Naive thymus-derived CD8-positive, alpha-beta T cell (primary cell): ENCODE measurements around the gene LRRC49. TPM values are rescaled to one million over a fixed set of nuclear protein-coding genes. Genes with fewer than 3 reads are reported as not detected.
A peak's percentile ranks its signal among the peaks of the same experiment; 100 is the strongest.
"Not testable (repeated sequence)": the region's sequence is repeated elsewhere in the genome, so short reads cannot be mapped to it uniquely, and the experiment has no call there.

Source experiments
- ATAC-seq, 2 donors: fragments of 150-1000 bp; cut with Tn5 transposase in 1 of 2; sonication (Bioruptor Pico), chemical (Tn5 transposase) in 1 of 2; 1 replicate in 1 of 2; 2 replicates in 1 of 2; pipeline ENCODE4 v1.10.0; 2021; ENCODE audit warnings: mild to moderate bottlenecking in 2 of 2, moderate library complexity in 2 of 2
- POLR2A ChIA-PET: fragments of 350-600 bp; sonication (Branson Sonifier 250); formaldehyde crosslinking; loops from one replicate; lab custom pipeline; 2021; ENCODE audit warnings: antibody characterized with exemption; lab: Charles Lee
- DNase-seq, 10 donors: peaks; one replicate each; pipeline versions ENCODE4 v3.0.0 to v3.0.0-alpha.2; 2020 to 2022
- H3K27ac Mint-ChIP-seq, 10 donors: one replicate each; pipeline ENCODE4 v1.8.0; 2020 to 2022; ENCODE audit warnings: mild to moderate bottlenecking in 10 of 10, mixed read lengths in 10 of 10, moderate library complexity in 4 of 10, inconsistent platforms in 1 of 10
- H3K27me3 Mint-ChIP-seq, 5 donors: one replicate each; pipeline ENCODE4 v1.8.0; 2021 to 2022; ENCODE audit warnings: mixed read lengths in 5 of 5
- H3K36me3 Mint-ChIP-seq, 3 donors: one replicate each; pipeline ENCODE4 v1.8.0; 2020 to 2022; ENCODE audit warnings: mixed read lengths in 3 of 3, mild to moderate bottlenecking in 2 of 3, inconsistent platforms in 1 of 3
- H3K4me1 Mint-ChIP-seq, 4 donors: one replicate each; pipeline ENCODE4 v1.8.0; 2021 to 2022; ENCODE audit warnings: mixed read lengths in 4 of 4
- H3K4me3 Mint-ChIP-seq, 10 donors: one replicate each; pipeline ENCODE4 v1.8.0; 2020 to 2022; ENCODE audit warnings: mild to moderate bottlenecking in 10 of 10, mixed read lengths in 10 of 10, moderate library complexity in 6 of 10, inconsistent platforms in 1 of 10
- H3K9me3 Mint-ChIP-seq, 9 donors: one replicate each; pipeline ENCODE4 v1.8.0; 2020 to 2022; ENCODE audit warnings: mixed read lengths in 9 of 9, mild to moderate bottlenecking in 3 of 9, inconsistent platforms in 1 of 9, moderate library complexity in 1 of 9
- polyA plus RNA-seq, 3 donors: library from polyadenylated mRNA; unstranded; fragments of 300-500 nt; fragmentation: Illumina TruSeq; gene quantifications; one replicate each; pipeline ENCODE4 v1.2.3, GENCODE V29; 2021
- total RNA-seq, 8 experiments: library from RNA in 2 of 8; stranded (reverse) in 2 of 8; gene quantifications; one replicate each; pipeline ENCODE4 v1.2.3 and lab custom pipeline; 2021 to 2026

LRRC49 gene
- total and polyA plus RNA-seq, 5 experiments from 2014 or later: not detected

GRCh38 chr15:70916531-70916930, 23.9 kb downstream of the LRRC49 start:
- POLR2A ChIA-PET: no interaction called here
- H3K4me1 Mint-ChIP-seq: no peaks in the 10 kb centered on the region
- H3K4me3 Mint-ChIP-seq: no peak overlapping the region
- H3K27ac Mint-ChIP-seq: no peak overlapping the region
- ATAC-seq (no peak), DNase-seq (no peak)
- no peaks in the 10 kb centered on the region for H3K36me3 Mint-ChIP-seq
- H3K27me3 Mint-ChIP-seq: peaks cover 3 to 17% (median 11%) of the 10 kb centered on the region in 5 donors
- no peaks in the 10 kb centered on the region for H3K9me3 Mint-ChIP-seq

GRCh38 chr15:70917955-70918354, 25.3 kb downstream of the LRRC49 start:
- Mint-ChIP-seq H3K36me3 (peaks cover 0 to 6% (median 2%) of the 10 kb centered on the region in 3 donors), H3K27me3 (peaks cover 7 to 24% (median 17%) of the 10 kb centered on the region in 5 donors), H3K27ac (no peak overlapping the region), H3K9me3 (peaks cover 0 to 8% (median 5%) of the 10 kb centered on the region in 9 donors), H3K4me3 (no peak overlapping the region), H3K4me1 (no peaks in the 10 kb centered on the region)
- POLR2A ChIA-PET: no interaction called here
- DNase-seq (no peak), ATAC-seq (no peak)

- POLR2A ChIA-PET: no interaction called here
- peaks cover 0 to 6% (median 2%) of the 10 kb centered on the region in 3 donors for H3K36me3 Mint-ChIP-seq
- ATAC-seq: no peak
- no peak for DNase-seq
- H3K4me3 Mint-ChIP-seq: no peak overlapping the region
- H3K27ac Mint-ChIP-seq: no peak overlapping the region
- no peaks in the 10 kb centered on the region for H3K4me1 Mint-ChIP-seq
- peaks cover 0 to 8% (median 5%) of the 10 kb centered on the region in 9 donors for H3K9me3 Mint-ChIP-seq
- peaks cover 12 to 45% (median 18%) of the 10 kb centered on the region in 5 donors for H3K27me3 Mint-ChIP-seq
These were observed 28.5 kb downstream of the LRRC49 start for GRCh38 chr15:70920981-70921696.

GRCh38 chr15:70922119-70922518, 29.5 kb downstream of the LRRC49 start:
- Mint-ChIP-seq H3K9me3 (peaks cover 0 to 8% (median 5%) of the 10 kb centered on the region in 9 donors), H3K36me3 (peaks cover 0 to 6% (median 2%) of the 10 kb centered on the region in 3 donors), H3K27ac (no peak overlapping the region), H3K27me3 (peaks cover 10 to 52% (median 24%) of the 10 kb centered on the region in 5 donors), H3K4me3 (no peak overlapping the region), H3K4me1 (no peaks in the 10 kb centered on the region)
- POLR2A ChIA-PET: no interaction called here
- ATAC-seq: no peak
- DNase-seq: no peak

- H3K9me3 Mint-ChIP-seq: peaks cover 0 to 8% (median 5%) of the 10 kb centered on the region in 9 donors
- no peak overlapping the region for H3K4me3 Mint-ChIP-seq
- H3K27me3 Mint-ChIP-seq: peaks cover 13 to 57% (median 27%) of the 10 kb centered on the region in 5 donors
- POLR2A ChIA-PET: no interaction called here
- no peaks in the 10 kb centered on the region for H3K4me1 Mint-ChIP-seq
- DNase-seq: no peak
- no peak for ATAC-seq
- H3K36me3 Mint-ChIP-seq: peaks cover 0 to 6% (median 2%) of the 10 kb centered on the region in 3 donors
- H3K27ac Mint-ChIP-seq: no peak overlapping the region
These were observed 30.9 kb downstream of the LRRC49 start for GRCh38 chr15:70923311-70924080.

- ATAC-seq, H3K27ac Mint-ChIP-seq, H3K4me1 Mint-ChIP-seq, H3K9me3 Mint-ChIP-seq, H3K36me3 Mint-ChIP-seq, DNase-seq, H3K4me3 Mint-ChIP-seq, POLR2A ChIA-PET: not testable (repeated sequence)
- peaks cover 22 to 73% (median 30%) of the 10 kb centered on the region in 5 donors for H3K27me3 Mint-ChIP-seq
These were observed 34.3 kb downstream of the LRRC49 start for GRCh38 chr15:70926914-70927313.

GRCh38 chr15:70931821-70932220, 39.2 kb downstream of the LRRC49 start:
- no peak overlapping the region for H3K27ac Mint-ChIP-seq
- DNase-seq (no peak), ATAC-seq (no peak)
- H3K9me3 Mint-ChIP-seq: no peaks in the 10 kb centered on the region
- H3K27me3 Mint-ChIP-seq: peaks cover 17 to 60% (median 21%) of the 10 kb centered on the region in 5 donors
- no peak overlapping the region for H3K4me3 Mint-ChIP-seq
- no peaks in the 10 kb centered on the region for H3K4me1 Mint-ChIP-seq
- H3K36me3 Mint-ChIP-seq: peaks cover 0 to 3% (median 0%) of the 10 kb centered on the region in 3 donors
- POLR2A ChIA-PET: no interaction called here

GRCh38 chr15:70932397-70932796, 39.8 kb downstream of the LRRC49 start:
- Mint-ChIP-seq H3K36me3 (peaks cover 0 to 3% (median 0%) of the 10 kb centered on the region in 3 donors), H3K9me3 (no peaks in the 10 kb centered on the region), H3K27me3 (peaks cover 15 to 59% (median 21%) of the 10 kb centered on the region in 5 donors), H3K4me1 (no peaks in the 10 kb centered on the region), H3K27ac (no peak overlapping the region), H3K4me3 (no peak overlapping the region)
- DNase-seq (no peak), ATAC-seq (no peak)
- POLR2A ChIA-PET: no interaction called here

DNA sequence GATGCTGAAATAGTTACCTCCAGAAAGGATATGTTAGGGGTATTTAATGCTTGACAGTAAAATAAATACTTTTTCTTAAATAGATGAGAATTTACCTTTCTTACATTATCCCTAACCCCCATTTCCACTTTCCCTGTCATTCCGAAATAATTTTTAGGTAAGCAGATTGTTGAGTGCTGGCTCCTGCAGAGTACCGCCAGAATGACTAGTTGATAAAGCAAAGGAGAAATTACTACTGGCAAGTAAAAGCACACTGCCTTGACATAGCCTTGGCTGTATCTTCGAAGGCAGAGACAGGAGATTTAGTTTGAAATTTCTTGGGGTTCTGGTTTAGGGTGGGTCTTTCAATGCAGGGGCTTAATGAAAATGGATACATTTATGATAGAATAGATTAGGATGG, 40.8 kb downstream of the LRRC49 start:
- Mint-ChIP-seq H3K27ac (no peak overlapping the region), H3K9me3 (no peaks in the 10 kb centered on the region), H3K4me1 (no peaks in the 10 kb centered on the region), H3K27me3 (peaks cover 14 to 51% (median 21%) of the 10 kb centered on the region in 5 donors), H3K36me3 (peaks cover 0 to 3% (median 0%) of the 10 kb centered on the region in 3 donors), H3K4me3 (no peak overlapping the region)
- ATAC-seq: no peak
- POLR2A ChIA-PET: no interaction called here
- DNase-seq: no peak

DNA sequence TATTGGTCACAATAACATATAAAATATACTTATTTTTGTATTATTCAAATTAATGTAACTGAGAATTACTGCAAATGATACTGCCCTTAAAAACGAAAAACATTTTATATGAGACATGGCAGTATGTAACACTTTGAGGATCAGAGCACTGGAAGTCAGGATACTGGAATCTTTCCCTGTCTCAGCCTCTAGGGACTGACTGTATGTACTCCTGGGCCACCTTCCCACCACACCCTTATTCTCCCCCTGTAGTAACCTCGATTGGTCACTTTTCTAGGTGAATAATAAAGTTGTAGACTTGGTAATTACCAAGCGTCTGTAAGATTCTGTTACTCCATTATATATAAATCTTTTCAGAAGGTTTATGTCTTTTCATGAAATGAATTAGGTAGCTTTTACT, 43.0 kb downstream of the LRRC49 start:
- no peak for DNase-seq
- no peak overlapping the region for H3K4me3 Mint-ChIP-seq
- H3K27ac Mint-ChIP-seq: no peak overlapping the region
- peaks cover 1 to 29% (median 9%) of the 10 kb centered on the region in 5 donors for H3K27me3 Mint-ChIP-seq
- ATAC-seq: no peak
- no peaks in the 10 kb centered on the region for H3K4me1 Mint-ChIP-seq
- POLR2A ChIA-PET: no interaction called here
- H3K9me3 Mint-ChIP-seq: no peaks in the 10 kb centered on the region
- H3K36me3 Mint-ChIP-seq: no peaks in the 10 kb centered on the region

DNA sequence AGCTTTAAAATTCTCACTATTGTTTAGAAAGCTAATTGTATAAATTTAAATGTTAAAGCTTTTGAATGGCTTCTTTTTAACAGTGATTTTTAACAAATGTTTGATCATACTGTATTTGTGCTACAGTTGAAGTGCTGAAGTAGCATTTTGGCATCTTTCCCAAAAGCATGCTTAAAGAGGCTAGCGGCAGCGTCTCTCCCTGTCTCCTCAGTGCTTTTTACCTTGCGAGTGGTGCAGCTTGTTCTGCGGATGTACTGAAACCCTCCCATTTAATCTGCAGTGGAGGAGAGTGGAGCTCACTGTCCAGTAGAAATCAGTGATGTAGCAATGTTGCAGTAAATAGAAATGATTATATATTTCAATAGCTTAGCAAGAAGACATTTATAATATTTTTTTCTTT, 43.7 kb downstream of the LRRC49 start:
- Mint-ChIP-seq H3K36me3 (no peaks in the 10 kb centered on the region), H3K9me3 (no peaks in the 10 kb centered on the region), H3K27ac (no peak overlapping the region), H3K4me1 (no peaks in the 10 kb centered on the region), H3K4me3 (no peak overlapping the region), H3K27me3 (peaks cover 1 to 22% (median 8%) of the 10 kb centered on the region in 5 donors)
- no peak for ATAC-seq
- POLR2A ChIA-PET: no interaction called here
- no peak for DNase-seq

GRCh38 chr15:70943285-70943684, 50.7 kb downstream of the LRRC49 start:
- POLR2A ChIA-PET, H3K4me3 Mint-ChIP-seq, DNase-seq, H3K4me1 Mint-ChIP-seq, H3K36me3 Mint-ChIP-seq, H3K9me3 Mint-ChIP-seq, ATAC-seq: not testable (repeated sequence)
- H3K27me3 Mint-ChIP-seq: peaks cover 11 to 27% (median 17%) of the 10 kb centered on the region in 5 donors
- peak overlapping the region in 1 of 10 donors; percentile 12 for H3K27ac Mint-ChIP-seq
